ENCODE data around the gene DPT. TPM values are rescaled to one million over a fixed set of nuclear protein-coding genes. Genes with fewer than 3 reads are reported as not detected.

The DPT gene
- total and polyA plus RNA-seq, 8 donors = 0.46 to 28.6 (median 2.2) TPM

- H3K4me1 ChIP-seq = no peaks in the 10 kb centered on the region
- ATAC-seq (peak; percentile 66), DNase-seq (no peak)
- no peaks in the 10 kb centered on the region for H3K27me3 ChIP-seq
- intact Hi-C loops (cut with DNase I) = no loop called here
- H3K36me3 ChIP-seq = no peaks in the 10 kb centered on the region
- H3K9me3 ChIP-seq = no peaks in the 10 kb centered on the region
- H3K4me3 ChIP-seq = no peak overlapping the region
- peak overlapping the region in 1 of 2 donors; percentile 47 for H3K27ac ChIP-seq
- TF ChIP-seq CTCF (IDR thresholded peaks at IDR 0.05) = no peak
Observed at GRCh38 chr1:168726281-168726680, 2.7 kb downstream of the DPT start.

DNA sequence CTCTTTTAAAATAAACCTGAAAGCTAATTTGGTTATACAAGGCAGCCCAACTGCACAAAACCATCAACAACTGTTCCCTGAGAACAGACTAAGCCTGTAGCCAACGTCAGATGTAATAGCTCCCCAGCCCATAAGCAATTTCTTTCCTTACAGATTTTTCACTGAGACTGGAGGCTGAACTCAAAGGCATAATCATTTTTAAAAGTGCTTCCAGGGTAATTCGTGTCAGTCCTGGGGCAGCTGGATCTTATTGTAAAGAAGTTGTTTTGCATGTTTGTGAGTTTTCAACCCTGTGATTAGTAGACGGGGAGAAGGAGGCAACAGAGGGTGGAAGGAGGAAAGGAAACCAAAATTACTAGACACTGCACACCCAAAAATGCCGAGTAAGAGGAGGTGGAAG is 3.2 kb downstream of the DPT start:
- DNase-seq = no peak
- Histone ChIP-seq H3K27ac (peak overlapping the region in 1 of 2 donors; percentile 47), H3K4me3 (no peak overlapping the region), H3K27me3 (no peaks in the 10 kb centered on the region), H3K4me1 (no peaks in the 10 kb centered on the region), H3K36me3 (no peaks in the 10 kb centered on the region), H3K9me3 (no peaks in the 10 kb centered on the region)
- intact Hi-C loops (cut with DNase I) = no loop called here
- TF ChIP-seq CTCF (IDR thresholded peaks at IDR 0.05) = no peak
- no peak for ATAC-seq

DNA sequence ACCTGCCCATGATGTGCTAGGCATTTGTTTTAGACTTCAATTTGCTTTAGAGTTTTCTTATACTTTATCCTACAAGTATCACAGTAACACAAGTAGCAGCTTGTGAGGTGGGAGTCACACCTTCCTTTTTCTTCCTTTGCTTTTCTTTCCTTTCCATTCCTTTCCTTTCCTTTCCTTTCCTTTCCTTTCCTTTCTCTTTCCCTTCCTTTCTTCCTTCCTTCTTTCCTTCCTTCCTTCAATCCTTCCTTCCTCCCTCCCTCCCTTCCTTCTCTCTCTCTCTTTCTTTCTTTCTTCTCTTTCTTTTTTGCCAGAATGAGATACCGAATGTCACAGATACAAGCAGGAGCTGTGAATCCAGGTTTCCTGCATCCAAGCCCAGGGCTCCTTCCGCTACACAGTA is 3.9 kb downstream of the DPT start:
- ATAC-seq (no peak), DNase-seq (no peak)
- no peaks in the 10 kb centered on the region for H3K27me3 ChIP-seq
- H3K4me1 ChIP-seq = no peaks in the 10 kb centered on the region
- H3K27ac ChIP-seq = no peak overlapping the region
- intact Hi-C loops (cut with DNase I) = no loop called here
- no peaks in the 10 kb centered on the region for H3K36me3 ChIP-seq
- no peak overlapping the region for H3K4me3 ChIP-seq
- H3K9me3 ChIP-seq = no peaks in the 10 kb centered on the region
- no peak for TF ChIP-seq CTCF (IDR thresholded peaks at IDR 0.05)

DNA sequence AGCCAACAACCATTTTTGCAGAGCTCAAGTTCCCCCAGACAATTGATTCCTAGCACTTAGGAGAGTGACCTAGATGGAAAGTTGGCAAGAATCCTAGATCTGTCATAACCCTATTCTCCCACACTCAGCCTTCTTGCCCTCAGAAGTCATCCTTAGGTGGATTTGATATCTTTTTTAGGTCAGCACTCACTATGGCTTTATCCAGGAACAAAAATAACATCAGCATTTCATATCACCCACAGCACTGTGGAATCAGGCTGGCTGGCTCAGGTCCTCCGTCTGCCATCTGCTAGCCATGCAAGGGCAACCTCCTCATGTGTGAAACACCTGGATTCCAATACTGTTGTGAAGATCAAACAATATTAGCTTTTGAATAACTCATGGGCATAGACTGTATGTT is 6.0 kb downstream of the DPT start:
- no peak for ATAC-seq
- TF ChIP-seq CTCF (IDR thresholded peaks at IDR 0.05) = no peak
- DNase-seq = no peak
- H3K4me3 ChIP-seq = no peak overlapping the region
- no peaks in the 10 kb centered on the region for H3K36me3 ChIP-seq
- no peaks in the 10 kb centered on the region for H3K4me1 ChIP-seq
- intact Hi-C loops (cut with DNase I) = no loop called here
- H3K27me3 ChIP-seq = no peaks in the 10 kb centered on the region
- no peak overlapping the region for H3K27ac ChIP-seq
- H3K9me3 ChIP-seq = no peaks in the 10 kb centered on the region

- Histone ChIP-seq H3K36me3 (no peaks in the 10 kb centered on the region), H3K27ac (no peak overlapping the region), H3K27me3 (no peaks in the 10 kb centered on the region), H3K4me1 (no peaks in the 10 kb centered on the region), H3K9me3 (no peaks in the 10 kb centered on the region), H3K4me3 (no peak overlapping the region)
- TF ChIP-seq CTCF (IDR thresholded peaks at IDR 0.05) = no peak
- no peak for DNase-seq
- intact Hi-C loops (cut with DNase I) = no loop called here
- ATAC-seq = no peak
Observed at GRCh38 chr1:168720839-168721238, 8.2 kb downstream of the DPT start.
